ENCODE data around the gene LIPM.
A peak's percentile ranks its signal among the peaks of the same experiment; 100 is the strongest.

LIPM gene, protein sequence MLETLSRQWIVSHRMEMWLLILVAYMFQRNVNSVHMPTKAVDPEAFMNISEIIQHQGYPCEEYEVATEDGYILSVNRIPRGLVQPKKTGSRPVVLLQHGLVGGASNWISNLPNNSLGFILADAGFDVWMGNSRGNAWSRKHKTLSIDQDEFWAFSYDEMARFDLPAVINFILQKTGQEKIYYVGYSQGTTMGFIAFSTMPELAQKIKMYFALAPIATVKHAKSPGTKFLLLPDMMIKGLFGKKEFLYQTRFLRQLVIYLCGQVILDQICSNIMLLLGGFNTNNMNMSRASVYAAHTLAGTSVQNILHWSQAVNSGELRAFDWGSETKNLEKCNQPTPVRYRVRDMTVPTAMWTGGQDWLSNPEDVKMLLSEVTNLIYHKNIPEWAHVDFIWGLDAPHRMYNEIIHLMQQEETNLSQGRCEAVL

GRCh38 chr10:88802523-88803285, at the start of gene LIPM:
TSS of gene LIPM (plus strand) at chr10:88802730. CDS start at chr10:88802897, 167 bp downstream.
- no peak for TF ChIP-seq GATA1 (IDR thresholded peaks at IDR 0.05; ENCODE audit: low read depth, low read length)
- no peak for TF ChIP-seq POLR2A (IDR thresholded peaks at IDR 0.05; ENCODE audit: low read length)
- DNase-seq, result no peak

DNA sequence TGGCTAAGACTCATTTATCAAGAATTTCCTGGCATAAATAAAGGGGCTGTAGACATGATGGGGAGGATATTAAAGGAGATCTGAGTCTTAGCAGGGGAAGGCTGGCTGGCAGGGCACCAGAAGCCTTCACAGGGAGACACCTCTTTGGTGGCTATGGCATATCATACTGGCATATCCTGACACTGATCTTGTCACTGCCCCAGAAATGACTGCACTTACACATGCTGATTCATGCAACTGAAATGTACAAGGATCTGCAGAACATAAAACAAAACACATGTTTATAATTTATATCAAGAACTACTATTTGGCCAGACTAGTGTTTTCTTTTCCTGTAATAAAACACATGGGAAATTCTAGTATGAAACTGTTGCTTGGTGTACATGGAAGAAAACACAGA, 48.2 kb upstream of the LIPM start:
- TF ChIP-seq GATA1 (IDR thresholded peaks at IDR 0.05; ENCODE audit: low read depth, low read length), result no peak
- no peak for TF ChIP-seq POLR2A (IDR thresholded peaks at IDR 0.05; ENCODE audit: low read length)
- DNase-seq, result no peak

DNA sequence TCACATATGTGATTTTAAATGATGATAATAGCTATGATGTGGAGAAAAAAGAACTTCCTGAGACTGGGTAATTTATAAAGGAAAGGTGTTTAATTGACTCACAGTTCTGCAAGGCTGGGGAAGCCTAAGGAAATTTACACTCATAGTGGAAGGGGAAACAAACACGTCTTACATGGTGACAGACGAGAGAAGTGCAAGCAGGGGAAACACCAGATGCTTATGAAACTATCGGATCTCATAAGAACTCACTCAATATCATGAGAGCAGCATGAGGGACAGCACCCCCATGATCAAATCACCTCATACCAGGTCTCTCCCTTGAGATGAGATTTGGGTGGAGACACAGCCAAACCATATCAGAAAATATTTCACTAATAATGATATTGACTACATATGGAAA, 46.8 kb upstream of the LIPM start:
- no peak for TF ChIP-seq GATA1 (IDR thresholded peaks at IDR 0.05; ENCODE audit: low read depth, low read length)
- no peak for TF ChIP-seq POLR2A (IDR thresholded peaks at IDR 0.05; ENCODE audit: low read length)
- DNase-seq, result no peak

DNA sequence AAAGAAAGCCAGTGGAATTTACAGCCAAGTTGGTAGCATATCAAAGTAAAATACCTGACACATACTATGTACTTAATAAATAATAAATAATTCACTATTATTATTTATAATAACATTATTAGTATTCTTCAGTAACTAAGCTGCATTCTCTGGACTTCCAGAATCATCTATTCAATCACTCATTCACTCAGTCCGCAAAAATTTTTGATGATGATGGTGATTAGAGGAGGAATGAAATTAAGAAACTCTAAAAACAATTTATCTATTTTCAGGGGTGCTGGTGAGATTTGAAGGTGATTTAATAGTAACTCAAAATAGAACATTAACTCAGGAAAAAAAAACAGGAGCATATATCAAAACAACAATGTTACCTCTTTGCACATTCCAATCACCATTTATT, 45.9 kb upstream of the LIPM start:
- no peak for DNase-seq
- TF ChIP-seq POLR2A (IDR thresholded peaks at IDR 0.05; ENCODE audit: low read length) (no peak), GATA1 (IDR thresholded peaks at IDR 0.05; ENCODE audit: low read depth, low read length) (no peak)

DNA sequence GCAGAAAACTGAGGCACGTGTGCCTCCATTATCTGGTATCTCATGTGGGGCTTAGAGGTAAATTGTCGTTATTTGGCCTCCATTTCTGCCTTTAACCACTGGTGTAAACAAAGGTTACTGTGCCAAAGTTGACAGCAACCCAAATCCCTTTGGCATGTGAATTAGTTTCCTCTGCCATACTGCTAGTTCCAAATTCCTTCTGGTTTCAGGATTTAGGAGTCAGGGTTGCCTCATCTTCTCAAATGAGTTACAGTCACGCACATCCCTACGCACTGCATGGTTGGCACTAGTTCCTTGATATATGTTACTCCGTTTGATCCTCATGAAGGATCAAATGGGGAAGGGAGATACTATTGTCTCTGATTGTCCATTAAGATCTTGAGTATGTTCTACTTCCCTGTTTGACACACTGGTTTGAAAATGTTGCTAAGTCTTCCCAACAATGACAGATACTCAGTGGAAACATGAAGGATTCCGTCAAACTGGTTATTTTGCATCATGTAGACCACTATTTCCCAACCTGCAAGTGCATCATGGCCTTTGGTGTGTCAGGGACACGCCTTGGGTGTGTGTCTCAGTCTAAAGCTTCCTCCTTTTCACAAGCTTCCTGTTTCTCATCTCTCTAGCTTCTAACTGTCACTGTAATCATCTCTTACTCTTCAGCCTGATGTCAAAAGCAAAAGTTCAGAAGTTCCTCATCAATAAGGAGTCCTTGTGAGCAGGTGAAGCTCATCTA, 43.0 kb upstream of the LIPM start, which contains the start of gene LIPN:
LIPN (plus strand) TSS at position 655 of the 736 bp plus-strand sequence. CDS start 1,386 bp downstream, outside the sequence.
- peak in 1 of 2 experiments; percentile 2 for DNase-seq
- TF ChIP-seq POLR2A (IDR thresholded peaks at IDR 0.05; ENCODE audit: low read length) (no peak), GATA1 (IDR thresholded peaks at IDR 0.05; ENCODE audit: low read depth, low read length) (no peak)

DNA sequence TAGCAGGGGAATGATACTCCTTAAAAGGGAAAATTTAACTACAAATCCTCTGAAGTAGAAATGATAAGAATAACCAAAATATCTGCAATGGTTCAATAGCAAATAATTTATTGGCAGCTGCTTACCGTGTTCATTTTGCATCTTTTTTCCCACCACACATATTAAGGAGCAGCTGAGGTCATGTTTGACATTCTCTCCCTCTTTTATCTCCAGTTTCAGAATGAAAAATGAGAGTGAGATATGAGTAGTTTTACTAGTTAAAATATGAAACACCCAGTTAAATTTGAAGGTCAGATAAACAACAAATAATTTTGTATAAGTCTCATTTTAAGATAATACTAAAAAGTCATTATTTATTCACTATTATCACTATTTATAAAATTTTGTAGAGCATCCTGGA, 39.6 kb upstream of the LIPM start:
- no peak for DNase-seq
- TF ChIP-seq GATA1 (IDR thresholded peaks at IDR 0.05; ENCODE audit: low read depth, low read length) (no peak), POLR2A (IDR thresholded peaks at IDR 0.05; ENCODE audit: low read length) (no peak)

- DNase-seq, result no peak
- no peak for TF ChIP-seq GATA1 (IDR thresholded peaks at IDR 0.05; ENCODE audit: low read depth, low read length)
- no peak for TF ChIP-seq POLR2A (IDR thresholded peaks at IDR 0.05; ENCODE audit: low read length)
These were observed 39.1 kb upstream of the LIPM start for GRCh38 chr10:88763441-88763840.

GRCh38 chr10:88764110-88764509, 38.4 kb upstream of the LIPM start:
- no peak for DNase-seq
- TF ChIP-seq POLR2A (IDR thresholded peaks at IDR 0.05; ENCODE audit: low read length) (no peak), GATA1 (IDR thresholded peaks at IDR 0.05; ENCODE audit: low read depth, low read length) (no peak)

DNA sequence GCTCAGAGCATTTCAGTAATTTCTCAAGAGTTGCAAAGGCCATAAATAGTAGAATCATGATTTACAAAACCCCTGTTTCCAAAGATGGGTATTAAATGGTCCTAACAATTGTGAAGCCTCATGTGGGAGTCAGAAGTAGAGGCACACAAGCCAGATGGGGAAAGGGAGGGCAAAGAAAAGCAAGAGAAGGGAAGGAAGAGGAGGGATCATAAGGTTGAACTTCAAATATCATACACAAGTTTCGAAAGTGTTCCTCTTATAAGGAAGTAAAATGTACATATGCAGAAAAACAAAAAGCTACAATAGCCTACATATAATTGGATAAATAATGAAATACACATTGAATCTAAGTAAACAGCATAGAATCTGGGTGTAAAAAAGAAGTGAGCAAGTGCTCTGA, 36.7 kb upstream of the LIPM start:
- DNase-seq, result no peak
- no peak for TF ChIP-seq POLR2A (IDR thresholded peaks at IDR 0.05; ENCODE audit: low read length)
- no peak for TF ChIP-seq GATA1 (IDR thresholded peaks at IDR 0.05; ENCODE audit: low read depth, low read length)

DNA sequence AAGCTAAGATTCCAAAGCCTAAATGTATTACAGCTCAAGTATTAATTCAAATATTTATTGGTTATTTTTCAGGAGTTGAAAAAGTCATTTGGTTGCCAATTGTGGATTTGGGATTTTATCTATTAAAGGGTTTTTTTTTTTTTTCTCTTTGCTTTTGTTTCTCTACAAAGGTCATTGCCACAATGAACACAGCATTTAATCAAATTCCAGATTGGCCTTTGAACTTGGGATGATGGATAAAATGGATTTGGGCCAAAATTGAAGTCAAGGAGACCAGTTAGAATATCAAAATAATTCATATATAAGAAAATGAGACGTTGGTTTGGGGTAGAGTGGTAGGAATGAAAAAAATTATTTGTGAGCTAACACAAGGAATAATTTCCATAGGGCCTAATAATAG, 33.1 kb upstream of the LIPM start:
- TF ChIP-seq POLR2A (IDR thresholded peaks at IDR 0.05; ENCODE audit: low read length) (no peak), GATA1 (IDR thresholded peaks at IDR 0.05; ENCODE audit: low read depth, low read length) (no peak)
- no peak for DNase-seq

DNA sequence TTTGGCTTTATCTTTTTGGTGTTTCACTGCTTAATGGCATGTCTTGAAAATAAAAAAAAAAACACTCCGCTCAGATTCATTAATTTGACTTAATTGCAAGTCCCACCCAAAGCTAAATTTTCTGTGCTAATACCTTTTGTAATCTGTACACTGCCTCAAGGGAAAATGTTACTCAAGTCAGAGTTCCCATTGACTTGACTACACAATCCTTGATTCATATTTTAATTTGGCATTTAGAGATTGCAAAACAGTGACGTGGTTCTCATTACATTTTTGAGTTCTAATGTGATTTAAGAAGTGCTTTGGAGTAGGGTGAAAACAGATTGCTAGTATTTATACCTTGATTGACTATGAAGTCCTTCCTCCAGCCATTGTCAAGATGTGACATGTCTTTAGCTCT, 21.3 kb upstream of the LIPM start:
- TF ChIP-seq GATA1 (IDR thresholded peaks at IDR 0.05; ENCODE audit: low read depth, low read length) (no peak), POLR2A (IDR thresholded peaks at IDR 0.05; ENCODE audit: low read length) (no peak)
- no peak for DNase-seq

GRCh38 chr10:88782222-88782621, 20.3 kb upstream of the LIPM start:
- no peak for TF ChIP-seq GATA1 (IDR thresholded peaks at IDR 0.05; ENCODE audit: low read depth, low read length)
- TF ChIP-seq POLR2A (IDR thresholded peaks at IDR 0.05; ENCODE audit: low read length), result no peak

GRCh38 chr10:88783724-88784123, 18.8 kb upstream of the LIPM start:
- TF ChIP-seq GATA1 (IDR thresholded peaks at IDR 0.05; ENCODE audit: low read depth, low read length), result no peak
- DNase-seq, result no peak

More at GRCh38 chr10:88782222-88782621, 20.3 kb upstream of the LIPM start:
- DNase-seq, result no peak

Measured in erythroblast (primary cell).